ENCODE data around the gene DENND2D. TPM values are rescaled to one million over a fixed set of nuclear protein-coding genes. Genes with fewer than 3 reads are reported as not detected.

Gene DENND2D
- polyA plus RNA-seq, 1 donor from 2014 or later, result not detected

DNA sequence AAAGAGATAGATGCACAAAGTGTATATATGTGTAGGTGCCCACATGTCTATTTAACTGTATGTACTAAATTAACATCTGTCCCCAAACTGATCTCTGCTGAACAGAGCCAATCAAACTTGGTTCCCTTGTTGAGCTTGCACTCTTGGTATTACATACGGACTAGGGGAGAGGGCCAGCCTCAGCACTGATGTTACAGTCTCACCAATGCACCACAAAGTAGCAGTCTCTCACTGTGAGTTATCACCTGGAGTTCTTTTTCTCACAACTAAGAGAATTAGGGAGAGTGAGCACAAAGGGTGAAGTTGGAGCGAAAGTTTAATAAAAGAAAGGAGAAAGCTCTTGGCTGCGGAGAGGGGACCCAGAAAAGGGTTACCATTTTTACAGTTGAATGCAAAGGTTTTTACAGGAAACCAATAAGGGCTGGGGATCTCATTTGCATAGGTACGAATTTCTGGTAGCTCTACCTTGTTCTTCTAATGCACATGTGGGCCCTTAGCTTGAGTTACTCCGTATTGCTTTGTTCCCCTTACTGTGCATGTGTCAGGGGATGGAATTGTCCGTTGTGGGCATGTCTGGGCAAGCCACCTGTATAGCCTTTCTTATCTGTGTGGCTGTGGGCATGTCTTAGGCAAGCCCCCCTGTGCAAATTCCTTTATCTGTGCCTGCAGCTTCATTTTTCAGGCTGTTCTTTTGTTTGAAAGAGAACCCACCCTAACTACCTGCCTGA, 13.8 kb upstream of the DENND2D start (continued):
- TF ChIP-seq, protein P1, sequence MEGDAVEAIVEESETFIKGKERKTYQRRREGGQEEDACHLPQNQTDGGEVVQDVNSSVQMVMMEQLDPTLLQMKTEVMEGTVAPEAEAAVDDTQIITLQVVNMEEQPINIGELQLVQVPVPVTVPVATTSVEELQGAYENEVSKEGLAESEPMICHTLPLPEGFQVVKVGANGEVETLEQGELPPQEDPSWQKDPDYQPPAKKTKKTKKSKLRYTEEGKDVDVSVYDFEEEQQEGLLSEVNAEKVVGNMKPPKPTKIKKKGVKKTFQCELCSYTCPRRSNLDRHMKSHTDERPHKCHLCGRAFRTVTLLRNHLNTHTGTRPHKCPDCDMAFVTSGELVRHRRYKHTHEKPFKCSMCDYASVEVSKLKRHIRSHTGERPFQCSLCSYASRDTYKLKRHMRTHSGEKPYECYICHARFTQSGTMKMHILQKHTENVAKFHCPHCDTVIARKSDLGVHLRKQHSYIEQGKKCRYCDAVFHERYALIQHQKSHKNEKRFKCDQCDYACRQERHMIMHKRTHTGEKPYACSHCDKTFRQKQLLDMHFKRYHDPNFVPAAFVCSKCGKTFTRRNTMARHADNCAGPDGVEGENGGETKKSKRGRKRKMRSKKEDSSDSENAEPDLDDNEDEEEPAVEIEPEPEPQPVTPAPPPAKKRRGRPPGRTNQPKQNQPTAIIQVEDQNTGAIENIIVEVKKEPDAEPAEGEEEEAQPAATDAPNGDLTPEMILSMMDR (IDR thresholded peaks at IDR 0.05; ENCODE audit: poor library complexity, severe bottlenecking), result no peak

DNA sequence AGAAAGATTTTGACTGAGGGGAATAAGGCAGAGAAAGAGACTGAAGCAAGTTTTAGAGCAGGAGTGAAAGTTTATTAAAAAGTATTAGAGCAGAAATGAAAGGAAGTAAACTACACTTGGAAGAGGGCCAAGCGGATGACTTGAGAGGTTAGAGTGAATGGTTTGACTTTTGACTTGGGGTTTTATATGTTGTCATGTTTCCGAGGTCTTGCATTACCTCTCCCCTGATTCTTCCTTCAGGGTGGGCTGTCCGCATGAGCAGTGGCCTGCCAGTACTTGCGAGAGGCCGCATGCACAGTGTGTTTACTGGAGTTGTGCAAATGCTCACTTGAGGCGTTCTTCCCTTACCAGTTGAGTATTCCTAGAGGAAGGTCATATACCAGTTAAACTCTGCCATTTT, 13.0 kb upstream of the DENND2D start:
- Histone ChIP-seq H2AFZ (ENCODE audit: low read depth, low read length) (no peak overlapping the region), H3F3A (ENCODE audit: insufficient read depth, low read length, poor library complexity, severe bottlenecking) (no peaks in the 10 kb centered on the region), H3K9me3 (ENCODE audit: low read length) (no peaks in the 10 kb centered on the region), H3K9me2 (ENCODE audit: insufficient read depth, low read length) (no peaks in the 10 kb centered on the region), H3K4me3 (ENCODE audit: low read length) (no peak overlapping the region), H3K27me3 (ENCODE audit: insufficient read depth, low read depth, low read length) (no peaks in the 10 kb centered on the region), H3K9ac (ENCODE audit: low read length) (no peak overlapping the region), H3K36me3 (ENCODE audit: insufficient read depth, low read length) (no peaks in the 10 kb centered on the region), H3K27ac (ENCODE audit: low read length) (no peak overlapping the region), H3K79me2 (replicated peaks; ENCODE audit: insufficient read depth, low read length) (no peaks in the 10 kb centered on the region), H3K4me2 (ENCODE audit: low read length) (no peak overlapping the region), H4K20me1 (ENCODE audit: insufficient read depth) (no peaks in the 10 kb centered on the region)
- TF ChIP-seq EP300 (conservative IDR thresholded peaks at IDR 0.05; ENCODE audit: poor library complexity, severe bottlenecking) (no peak), SMC3 (conservative IDR thresholded peaks at IDR 0.05; ENCODE audit: poor library complexity) (no peak), MXI1 (conservative IDR thresholded peaks at IDR 0.05; ENCODE audit: poor library complexity, severe bottlenecking) (no peak), POLR2AphosphoS5 (IDR thresholded peaks at IDR 0.05) (no peak), EZH2 (IDR thresholded peaks at IDR 0.05; ENCODE audit: borderline replicate concordance, insufficient read depth, low read length, poor library complexity, severe bottlenecking) (no peak), RAD21 (conservative IDR thresholded peaks at IDR 0.05) (no peak), TAF1 (IDR thresholded peaks at IDR 0.05; ENCODE audit: low read depth) (no peak)
- TF ChIP-seq, protein P2, sequence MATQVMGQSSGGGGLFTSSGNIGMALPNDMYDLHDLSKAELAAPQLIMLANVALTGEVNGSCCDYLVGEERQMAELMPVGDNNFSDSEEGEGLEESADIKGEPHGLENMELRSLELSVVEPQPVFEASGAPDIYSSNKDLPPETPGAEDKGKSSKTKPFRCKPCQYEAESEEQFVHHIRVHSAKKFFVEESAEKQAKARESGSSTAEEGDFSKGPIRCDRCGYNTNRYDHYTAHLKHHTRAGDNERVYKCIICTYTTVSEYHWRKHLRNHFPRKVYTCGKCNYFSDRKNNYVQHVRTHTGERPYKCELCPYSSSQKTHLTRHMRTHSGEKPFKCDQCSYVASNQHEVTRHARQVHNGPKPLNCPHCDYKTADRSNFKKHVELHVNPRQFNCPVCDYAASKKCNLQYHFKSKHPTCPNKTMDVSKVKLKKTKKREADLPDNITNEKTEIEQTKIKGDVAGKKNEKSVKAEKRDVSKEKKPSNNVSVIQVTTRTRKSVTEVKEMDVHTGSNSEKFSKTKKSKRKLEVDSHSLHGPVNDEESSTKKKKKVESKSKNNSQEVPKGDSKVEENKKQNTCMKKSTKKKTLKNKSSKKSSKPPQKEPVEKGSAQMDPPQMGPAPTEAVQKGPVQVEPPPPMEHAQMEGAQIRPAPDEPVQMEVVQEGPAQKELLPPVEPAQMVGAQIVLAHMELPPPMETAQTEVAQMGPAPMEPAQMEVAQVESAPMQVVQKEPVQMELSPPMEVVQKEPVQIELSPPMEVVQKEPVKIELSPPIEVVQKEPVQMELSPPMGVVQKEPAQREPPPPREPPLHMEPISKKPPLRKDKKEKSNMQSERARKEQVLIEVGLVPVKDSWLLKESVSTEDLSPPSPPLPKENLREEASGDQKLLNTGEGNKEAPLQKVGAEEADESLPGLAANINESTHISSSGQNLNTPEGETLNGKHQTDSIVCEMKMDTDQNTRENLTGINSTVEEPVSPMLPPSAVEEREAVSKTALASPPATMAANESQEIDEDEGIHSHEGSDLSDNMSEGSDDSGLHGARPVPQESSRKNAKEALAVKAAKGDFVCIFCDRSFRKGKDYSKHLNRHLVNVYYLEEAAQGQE (IDR thresholded peaks at IDR 0.05; ENCODE audit: borderline replicate concordance), result no peak
- TF ChIP-seq, protein P1 (IDR thresholded peaks at IDR 0.05; ENCODE audit: poor library complexity, severe bottlenecking), result no peak

Data from neural cell (in vitro differentiated cells).